ENCODE measurements around the gene PALS1. TPM values are rescaled to one million over a fixed set of nuclear protein-coding genes. Genes with fewer than 3 reads are reported as not detected.
"Not testable (repeated sequence)": the region's sequence is repeated elsewhere in the genome, so short reads cannot be mapped to it uniquely, and the experiment has no call there.

Gene PALS1
- total RNA-seq, 4 donors from 2014 or later, result 15.5 to 24.1 (median 18.5) TPM

- Histone ChIP-seq H3K9me3 (no peaks in the 10 kb centered on the region), H3K4me3 (no peak overlapping the region)
- intact Hi-C loops (cut with DNase I; ENCODE audit: low total_unique reads), result no loop called here
Observed at GRCh38 chr14:67269298-67270060, 28.2 kb downstream of the PALS1 start.

GRCh38 chr14:67270145-67270753, 29.0 kb downstream of the PALS1 start:
- H3K4me3 ChIP-seq, result no peak overlapping the region
- H3K27me3 ChIP-seq, result no peaks in the 10 kb centered on the region
- no peaks in the 10 kb centered on the region for H3K36me3 ChIP-seq
- in situ Hi-C loops (cut with MboI; ENCODE audit: low sequenced_read_pairs in 4 of 4), result no loop called here
- peaks cover 32 to 33% of the 10 kb centered on the region in 2 donors for H3K4me1 ChIP-seq
- no peaks in the 10 kb centered on the region for H3K9me3 ChIP-seq
- DNase-seq, result no peak
- no peak for ATAC-seq
- peak overlapping the region in 3 of 4 donors; percentile 4 to 24 (median 7) for H3K27ac ChIP-seq
- intact Hi-C loops (cut with DNase I; ENCODE audit: low total_unique reads), result no loop called here
- TF ChIP-seq CTCF (IDR thresholded peaks at IDR 0.05 in 4 of 5, conservative IDR thresholded peaks at IDR 0.05 in 1 of 5) (no peak), POLR2A (IDR thresholded peaks at IDR 0.05) (no peak)

More at GRCh38 chr14:67269298-67270060, 28.2 kb downstream of the PALS1 start:
- in situ Hi-C loops (cut with MboI; ENCODE audit: low sequenced_read_pairs in 4 of 4), result no loop called here
- TF ChIP-seq POLR2A (IDR thresholded peaks at IDR 0.05) (no peak), CTCF (IDR thresholded peaks at IDR 0.05 in 4 of 5, conservative IDR thresholded peaks at IDR 0.05 in 1 of 5) (no peak)
- no peaks in the 10 kb centered on the region for H3K27me3 ChIP-seq
- peaks cover 32 to 33% of the 10 kb centered on the region in 2 donors for H3K4me1 ChIP-seq
- ATAC-seq (no peak), DNase-seq (no peak)
- H3K36me3 ChIP-seq, result no peaks in the 10 kb centered on the region
- peak overlapping the region in 3 of 4 donors; percentile 4 to 24 (median 7) for H3K27ac ChIP-seq

GRCh38 chr14:67270933-67271332, 29.7 kb downstream of the PALS1 start:
- Histone ChIP-seq H3K4me3 (no peak overlapping the region), H3K9me3 (no peaks in the 10 kb centered on the region), H3K4me1 (peaks cover 33 to 35% of the 10 kb centered on the region in 2 donors), H3K27me3 (no peaks in the 10 kb centered on the region), H3K36me3 (no peaks in the 10 kb centered on the region), H3K27ac (no peak overlapping the region)
- TF ChIP-seq POLR2A (IDR thresholded peaks at IDR 0.05) (no peak), CTCF (IDR thresholded peaks at IDR 0.05 in 4 of 5, conservative IDR thresholded peaks at IDR 0.05 in 1 of 5) (no peak)
- in situ Hi-C loops (cut with MboI; ENCODE audit: low sequenced_read_pairs in 4 of 4), result no loop called here
- ATAC-seq (no peak), DNase-seq (no peak)
- intact Hi-C loops (cut with DNase I; ENCODE audit: low total_unique reads), result no loop called here

GRCh38 chr14:67273281-67273680, 32.0 kb downstream of the PALS1 start:
- H3K36me3 ChIP-seq; H3K27ac ChIP-seq; H3K27me3 ChIP-seq; in situ Hi-C loops (cut with MboI; ENCODE audit: low sequenced_read_pairs in 4 of 4); H3K4me3 ChIP-seq; H3K9me3 ChIP-seq; intact Hi-C loops (cut with DNase I; ENCODE audit: low total_unique reads); DNase-seq; ATAC-seq: not testable (repeated sequence)
- peaks cover 23 to 37% of the 10 kb centered on the region in 2 donors for H3K4me1 ChIP-seq

- no peak for DNase-seq
- in situ Hi-C loops (cut with MboI; ENCODE audit: low sequenced_read_pairs in 4 of 4), result loop anchor here (25.0 kb wide), 1 partner anchor 914 kb away; no protein-coding TSS in a partner anchor
- Histone ChIP-seq H3K4me1 (peaks cover 5 to 20% of the 10 kb centered on the region in 2 donors), H3K27me3 (no peaks in the 10 kb centered on the region), H3K36me3 (no peaks in the 10 kb centered on the region), H3K4me3 (no peak overlapping the region), H3K27ac (no peak overlapping the region), H3K9me3 (no peaks in the 10 kb centered on the region)
- TF ChIP-seq POLR2A (IDR thresholded peaks at IDR 0.05), result no peak
- no peak for TF ChIP-seq CTCF (IDR thresholded peaks at IDR 0.05 in 4 of 5, conservative IDR thresholded peaks at IDR 0.05 in 1 of 5)
- no peak for ATAC-seq
- intact Hi-C loops (cut with DNase I; ENCODE audit: low total_unique reads), result no loop called here
Observed at GRCh38 chr14:67276131-67276530, 34.9 kb downstream of the PALS1 start.
